HG03066 (cell line): ENCODE measurements around the gene SEM1.
"Not testable (repeated sequence)": the region's sequence is repeated elsewhere in the genome, so short reads cannot be mapped to it uniquely, and the experiment has no call there.

Experiments used
- ATAC-seq: cut with Tn5 transposase; IDR thresholded peaks from one replicate; pipeline ENCODE4 v1.9.1; 2021; ENCODE audit warnings: low read depth; ENCODE audit not compliant: unreplicated experiment

The SEM1 gene

DNA sequence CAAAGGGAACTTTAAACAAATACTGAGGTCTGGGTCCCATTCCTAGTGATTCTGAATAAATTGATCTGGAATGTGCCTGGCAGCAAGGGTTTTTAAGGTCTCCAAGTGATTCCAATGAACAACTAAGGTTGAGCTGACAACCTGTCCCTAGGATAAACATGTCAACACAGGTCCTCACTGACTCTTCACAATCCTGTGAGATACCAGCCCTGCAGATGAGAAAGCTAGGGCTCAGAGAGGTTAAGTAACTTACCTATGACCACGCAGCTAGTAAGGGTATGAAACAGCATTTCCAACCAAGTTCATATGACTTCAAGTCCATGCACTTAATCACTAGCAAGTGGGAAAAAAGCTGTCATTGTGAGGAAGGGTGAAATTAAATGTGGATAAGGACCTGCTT, 44.0 kb downstream of the SEM1 start:
- ATAC-seq: no peak

- no peak for ATAC-seq
Observed at GRCh38 chr7:96664793-96665192, 44.9 kb downstream of the SEM1 start.

DNA sequence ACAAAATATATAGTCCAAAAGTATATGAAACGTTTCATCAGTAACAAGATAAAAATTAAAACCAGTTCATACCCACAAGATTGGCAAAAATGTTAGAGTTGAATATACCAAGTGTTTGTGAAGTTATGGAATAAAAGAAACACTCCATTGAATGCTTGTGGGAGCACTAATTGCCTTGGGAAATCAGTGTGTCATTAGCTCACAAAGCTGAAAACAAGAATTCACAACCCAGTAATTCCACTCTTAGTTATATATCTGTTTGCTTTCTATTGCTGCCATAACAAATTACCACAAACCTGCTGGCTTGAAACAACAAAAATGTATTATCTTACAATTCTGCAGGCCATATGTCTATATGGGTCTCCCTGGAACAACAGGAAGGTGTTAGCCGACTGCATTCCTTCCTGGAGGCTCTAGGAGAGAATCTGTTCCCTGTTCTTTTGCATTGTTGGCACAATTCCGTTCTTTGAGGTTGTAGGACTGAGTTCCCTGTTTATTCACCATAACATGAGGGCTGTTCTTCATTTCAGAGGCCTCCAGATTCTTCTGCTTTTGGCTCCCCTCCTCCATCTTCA, 45.7 kb downstream of the SEM1 start:
- ATAC-seq: no peak

DNA sequence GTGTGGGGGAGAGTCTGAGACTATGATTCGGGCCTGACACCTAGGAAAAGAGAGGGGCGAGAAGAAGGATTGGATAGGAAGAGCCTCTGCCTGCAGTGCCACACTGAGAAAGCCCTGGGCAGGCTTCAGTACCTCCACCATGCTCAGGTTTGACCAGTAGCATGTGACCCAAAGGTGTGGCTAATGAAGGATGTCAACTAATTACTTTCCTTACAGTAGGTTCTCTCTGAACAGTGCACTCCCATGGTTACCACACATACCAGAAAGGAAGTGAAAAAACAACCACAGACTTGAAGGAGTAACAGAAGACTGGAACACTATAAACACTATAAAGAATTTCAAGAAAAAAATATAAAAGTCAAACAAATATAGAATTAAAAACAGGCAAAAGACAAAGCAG, 46.2 kb downstream of the SEM1 start:
- peak; percentile 97 for ATAC-seq

GRCh38 chr7:96662151-96662550, 47.5 kb downstream of the SEM1 start:
- ATAC-seq: not testable (repeated sequence)

GRCh38 chr7:96658022-96658412, 51.6 kb downstream of the SEM1 start:
- ATAC-seq: no peak

DNA sequence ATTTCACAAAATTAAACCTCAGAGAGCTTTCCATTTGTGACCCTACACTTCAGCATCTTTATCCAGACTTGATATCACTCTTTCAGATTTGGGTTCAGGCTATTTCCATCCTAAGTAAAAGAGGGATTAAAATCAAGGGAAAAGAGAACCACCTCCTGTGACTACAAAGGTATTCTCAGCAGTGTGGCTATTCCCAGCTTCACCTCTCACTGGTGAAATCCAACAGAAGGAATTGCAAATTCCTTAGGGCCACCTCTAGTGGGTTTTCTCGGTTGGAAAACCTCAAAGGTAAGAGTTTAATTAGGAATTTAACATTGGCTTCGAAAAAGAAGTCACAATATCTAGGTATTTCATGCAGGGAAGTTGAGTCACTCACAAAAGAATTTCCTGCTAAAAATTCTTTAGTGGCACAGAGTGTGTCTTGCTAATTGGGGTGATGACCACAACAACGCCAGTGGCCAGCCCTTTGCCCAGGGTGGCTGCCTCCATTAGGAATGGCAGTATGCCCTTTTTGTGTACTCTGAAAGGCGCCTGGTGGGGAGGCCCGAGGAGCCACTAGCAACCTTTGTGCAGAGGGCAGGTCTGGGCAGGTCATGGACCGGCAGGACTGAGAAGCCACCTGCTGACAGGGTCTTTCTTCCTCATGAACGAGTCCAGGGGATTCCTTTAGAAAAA, 52.2 kb downstream of the SEM1 start:
- ATAC-seq: no peak

DNA sequence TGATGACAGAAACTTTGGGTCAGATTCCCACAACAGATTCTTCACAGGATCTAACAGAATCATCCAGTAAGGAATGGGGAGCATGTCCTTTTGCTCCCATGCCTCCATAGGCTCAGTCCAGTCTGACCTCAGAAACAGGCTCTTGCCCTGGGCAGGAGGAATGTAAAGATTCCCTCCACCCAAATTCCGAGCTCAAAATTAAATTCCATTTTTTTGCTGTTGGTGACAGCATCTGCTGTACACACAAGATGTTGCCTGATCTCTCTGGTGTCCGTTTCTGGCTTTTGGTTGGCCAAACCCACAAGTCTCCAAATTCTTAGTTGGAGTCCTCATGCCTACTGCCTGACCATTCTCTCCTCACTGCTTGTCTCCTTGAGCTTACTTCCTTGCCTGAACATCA, 53.7 kb downstream of the SEM1 start:
- no peak for ATAC-seq

- ATAC-seq: no peak
Observed at GRCh38 chr7:96654630-96655188, 54.9 kb downstream of the SEM1 start.

- no peak for ATAC-seq
Observed at GRCh38 chr7:96649981-96650380, 59.7 kb downstream of the SEM1 start.

GRCh38 chr7:96648784-96649183, 60.9 kb downstream of the SEM1 start:
- ATAC-seq: no peak

GRCh38 chr7:96647733-96648132, 61.9 kb downstream of the SEM1 start:
- ATAC-seq: no peak

DNA sequence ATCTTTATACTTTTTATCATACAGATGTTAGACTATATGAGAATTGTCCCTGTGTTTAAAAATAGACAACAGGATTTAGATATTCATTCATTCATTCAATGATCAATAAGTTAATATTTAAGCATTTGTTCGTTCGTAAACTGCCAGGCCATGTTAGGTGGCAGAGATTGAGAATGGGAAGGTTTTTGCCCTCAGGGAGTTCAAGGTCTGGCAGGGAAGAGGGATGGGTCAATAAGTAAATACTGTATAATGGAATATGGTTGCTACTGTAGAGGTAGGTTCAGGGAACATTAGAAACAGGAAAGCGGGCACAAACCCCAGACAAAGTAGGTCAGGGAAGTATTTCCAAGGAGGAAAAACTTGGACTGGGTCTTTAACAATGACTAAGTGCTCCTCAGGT, 64.6 kb downstream of the SEM1 start:
- ATAC-seq: no peak

- not testable (repeated sequence) for ATAC-seq
Observed at GRCh38 chr7:96643436-96643835, 66.2 kb downstream of the SEM1 start.

- no peak for ATAC-seq
Observed at GRCh38 chr7:96640054-96640453, 69.6 kb downstream of the SEM1 start.
